GM19043 (cell line): ENCODE measurements around the gene USP37.

ENCODE experiments used
- ATAC-seq: cut with Tn5 transposase; IDR thresholded peaks from one replicate; pipeline ENCODE4 v1.9.1; 2021; ENCODE audit warnings: low read depth; ENCODE audit not compliant: unreplicated experiment

USP37 gene

GRCh38 chr2:218477247-218477646, 90.9 kb downstream of the USP37 start:
- ATAC-seq = no peak

GRCh38 chr2:218476676-218477075, 91.5 kb downstream of the USP37 start:
- no peak for ATAC-seq

- ATAC-seq = no peak
Measured at GRCh38 chr2:218474527-218474926, 93.6 kb downstream of the USP37 start.

- ATAC-seq = no peak
Measured at GRCh38 chr2:218472988-218473387, 95.2 kb downstream of the USP37 start.

GRCh38 chr2:218471982-218472381, 96.2 kb downstream of the USP37 start:
- ATAC-seq = no peak

GRCh38 chr2:218471036-218471435, 97.1 kb downstream of the USP37 start:
- no peak for ATAC-seq

- no peak for ATAC-seq
Measured at GRCh38 chr2:218470448-218470847, 97.7 kb downstream of the USP37 start.

- no peak for ATAC-seq
Measured at GRCh38 chr2:218465987-218466633, 102.0 kb downstream of the USP37 start.

- no peak for ATAC-seq
Measured at GRCh38 chr2:218458598-218458997, 109.6 kb downstream of the USP37 start.

- no peak for ATAC-seq
Measured at GRCh38 chr2:218456849-218457248, 111.3 kb downstream of the USP37 start.

- ATAC-seq = no peak
Measured at GRCh38 chr2:218452079-218452478, 116.1 kb downstream of the USP37 start.

GRCh38 chr2:218448934-218449333, 119.2 kb downstream of the USP37 start:
- ATAC-seq = no peak

GRCh38 chr2:218447072-218447471, 121.1 kb downstream of the USP37 start:
- no peak for ATAC-seq

GRCh38 chr2:218446547-218446946, 121.6 kb downstream of the USP37 start:
- ATAC-seq = no peak

GRCh38 chr2:218445602-218446001, 122.5 kb downstream of the USP37 start:
- ATAC-seq = no peak

GRCh38 chr2:218444692-218445357, 123.3 kb downstream of the USP37 start:
- no peak for ATAC-seq

GRCh38 chr2:218438596-218438995, 129.6 kb downstream of the USP37 start:
- no peak for ATAC-seq

GRCh38 chr2:218437969-218438368, 130.2 kb downstream of the USP37 start:
- ATAC-seq = no peak

GRCh38 chr2:218436992-218437391, 131.2 kb downstream of the USP37 start:
- no peak for ATAC-seq

GRCh38 chr2:218435003-218435982, 132.9 kb downstream of the USP37 start:
- no peak for ATAC-seq

- ATAC-seq = no peak
Measured at GRCh38 chr2:218434456-218434855, 133.7 kb downstream of the USP37 start.
